ENCODE data around the gene RAB36.

- TF ChIP-seq POLR2A (IDR thresholded peaks at IDR 0.05; ENCODE audit: low read length): no peak
- no peak for TF ChIP-seq GATA1 (IDR thresholded peaks at IDR 0.05; ENCODE audit: low read depth, low read length)
These were observed 12.6 kb downstream of the RAB36 start for GRCh38 chr22:23157560-23158515.

Data from erythroblast (primary cell).